K562 (cell line): ENCODE results near the gene KCNQ4. TPM values are rescaled to one million over a fixed set of nuclear protein-coding genes. Genes with fewer than 3 reads are reported as not detected.

ENCODE experiments used
- ATAC-seq: fragments of 200-7000 bp; cut with Tn5 transposase; 3 replicates; pipeline ENCODE4 v1.9.1; 2020; ENCODE audit warnings: moderate library complexity
- BruUV-seq: library from RNA; stranded (reverse); fragments of 400-500 nt; replicated peaks from 2 replicates; lab custom pipeline; 2021; lab: Mats Ljungman, UMichigan
- CTCF ChIA-PET: fragments of 300-600 bp; formaldehyde crosslinking; extraction: SDS; loops from one replicate; lab custom pipeline; 2021; ENCODE audit warnings: low intra/inter-chr PET ratio; lab: Yijun Ruan, JAX
- POLR2A ChIA-PET: fragments of 300-600, 350-650 bp; sonication (Branson Sonifier 250); formaldehyde crosslinking; extraction: SDS; loops from one replicate; lab custom pipeline; 2021; ENCODE audit warnings: antibody characterized with exemption, inconsistent platforms; lab: Yijun Ruan, JAX
- DNase-seq, 4 experiments: peaks; one replicate each; pipeline versions ENCODE4 v3.0.0 to v3.0.0-alpha.2; 2011 to 2018; ENCODE audit warnings: low spot score in 3 of 4, mixed read lengths in 3 of 4; ENCODE audit errors: extremely low read depth in 1 of 4
- FAIRE-seq: peaks from 2 replicates; lab custom pipeline; 2011; peaks lifted over from hg19 to GRCh38; lab: Jason Lieb, UNC
- H2AFZ ChIP-seq: 2 replicates; pipeline ENCODE4 v1.6.0; 2011; ENCODE audit warnings: low read depth, low read length, control low read depth, inconsistent platforms
- H3K27ac ChIP-seq: fragments of 200-600 bp; 3 replicates; pipeline ENCODE4 v1.8.0; 2011; ENCODE audit warnings: low read depth, mild to moderate bottlenecking, control low read depth, inconsistent platforms, low read length, moderate library complexity, mixed read lengths; ENCODE audit errors: extremely low read depth
- H3K27me3 ChIP-seq, 2 experiments: fragments of 300-600 bp in 1 of 2; 2 replicates in 1 of 2; 3 replicates in 1 of 2; pipeline versions ENCODE4 v1.6.0 to v1.8.0; 2011; ENCODE audit warnings: inconsistent platforms in 2 of 2, low read length in 2 of 2, mild to moderate bottlenecking in 1 of 2, mixed read lengths in 1 of 2, moderate library complexity in 1 of 2; ENCODE audit not compliant: control insufficient read depth in 2 of 2, insufficient read depth in 2 of 2
- H3K36me3 ChIP-seq: fragments of 300-600 bp; 3 replicates; pipeline ENCODE4 v1.8.0; 2011; ENCODE audit warnings: mild to moderate bottlenecking, low read length, inconsistent platforms; ENCODE audit not compliant: control insufficient read depth, insufficient read depth
- H3K4me1 ChIP-seq, 2 experiments: fragments of 200-600 bp in 1 of 2; replicated peaks in 1 of 2; 2 replicates in 1 of 2; 3 replicates in 1 of 2; pipeline versions ENCODE4 v1.5.1 to v1.8.0; 2011; ENCODE audit warnings: inconsistent platforms in 2 of 2, low read length in 2 of 2, mild to moderate bottlenecking in 1 of 2, mixed read lengths in 1 of 2, moderate library complexity in 1 of 2; ENCODE audit not compliant: control insufficient read depth in 2 of 2, insufficient read depth in 2 of 2
- H3K4me2 ChIP-seq: 2 replicates; pipeline ENCODE4 v1.6.1; 2011; ENCODE audit warnings: low read length, control low read depth, inconsistent platforms, mixed read lengths; ENCODE audit not compliant: insufficient read depth
- H3K4me3 ChIP-seq: fragments of 200-600 bp; sonication (generic), shearing (Covaris generic); 2 replicates; pipeline ENCODE4 v1.5.1; 2016; ENCODE audit warnings: control low read depth, inconsistent platforms
- H3K79me2 ChIP-seq: fragments of 200-600 bp; 3 replicates; pipeline ENCODE4 v1.8.0; 2011; ENCODE audit warnings: low read length, inconsistent platforms; ENCODE audit not compliant: control insufficient read depth, insufficient read depth
- H3K9ac ChIP-seq, 2 experiments: 2 replicates each; pipeline versions ENCODE4 v1.6.0 to v1.6.1; 2011; ENCODE audit warnings: low read depth in 2 of 2, low read length in 2 of 2, control low read depth in 1 of 2, inconsistent platforms in 1 of 2, mild to moderate bottlenecking in 1 of 2, mixed read lengths in 1 of 2; ENCODE audit not compliant: insufficient read depth in 1 of 2
- H3K9me1 ChIP-seq: one replicate; pipeline ENCODE4 v1.6.0; 2011; ENCODE audit warnings: inconsistent platforms, mild to moderate bottlenecking, low read length, moderate library complexity; ENCODE audit not compliant: control insufficient read depth, insufficient read depth
- H3K9me3 ChIP-seq: replicated peaks from 2 replicates; pipeline ENCODE4 v1.5.1; 2011; ENCODE audit warnings: low read depth, low read length, inconsistent platforms; ENCODE audit not compliant: control insufficient read depth, insufficient read depth
- H4K20me1 ChIP-seq: replicated peaks from 2 replicates; pipeline ENCODE4 v1.6.1; 2011; ENCODE audit warnings: low read length, inconsistent platforms, mixed read lengths; ENCODE audit not compliant: control insufficient read depth, insufficient read depth
- BCOR ChIP-seq: fragments of 450-650 bp; IDR thresholded peaks from 2 replicates; pipeline ENCODE4 v1.6.1; 2016
- CHD4 ChIP-seq: fragments of 200-600 bp; sonication (generic); IDR thresholded peaks from 3 replicates; pipeline ENCODE4 v1.6.1; 2012; ENCODE audit warnings: low read depth, mild to moderate bottlenecking, mixed read lengths, low read length, inconsistent platforms; ENCODE audit not compliant: insufficient read depth, insufficient replicate concordance, poor library complexity, severe bottlenecking
- KDM1A ChIP-seq, 2 experiments: fragments of 450-650 bp; IDR thresholded peaks; 2 replicates each; pipeline ENCODE4 v1.6.1; 2016; ENCODE audit warnings: mild to moderate bottlenecking in 2 of 2
- MBD1 ChIP-seq: fragments of 250-450 bp; sonication (Bioruptor Pico); IDR thresholded peaks from 2 replicates; pipeline ENCODE4 v1.8.0; 2022; ENCODE audit warnings: inconsistent platforms
- PHF20 ChIP-seq: fragments of 450-650 bp; IDR thresholded peaks from 2 replicates; pipeline ENCODE4 v1.6.1; 2018; ENCODE audit not compliant: partially characterized antibody
- RBM25 ChIP-seq: fragments of 200-400 bp; formaldehyde crosslinking; IDR thresholded peaks from 2 replicates; pipeline ENCODE4 v1.6.1; 2018; ENCODE audit warnings: low read length, low read depth, moderate library complexity; ENCODE audit not compliant: severe bottlenecking
- SMARCA5 ChIP-seq: fragments of 450-650 bp; IDR thresholded peaks from 2 replicates; pipeline ENCODE4 v1.6.1; 2016
- WGBS: fragments of 100-300 bp; shearing (Covaris generic); methylation state at CpG from one replicate; pipeline ENCODE4 v1.1.6; 2016; ENCODE audit warnings: low coverage, mixed read lengths; ENCODE audit not compliant: insufficient coverage; ENCODE audit errors: missing lambda C conversion rate; 5-methylcytosine and 5-hydroxymethylcytosine counted together
- in situ Hi-C: fragments of 300-500 bp; cut with MboI; formaldehyde crosslinking; loops from 4 replicates; pipeline ENCODE4 v1.15.0; 2018; ENCODE audit warnings: inconsistent platforms, mixed read lengths
- intact Hi-C: fragments of 100-400 bp; cut with micrococcal nuclease; formaldehyde crosslinking; loops from 2 replicates; pipeline ENCODE4 v1.14.2; 2022
- polyA plus RNA-seq, 8 experiments: library from polyadenylated mRNA; depleted of rRNA in 4 of 8; stranded (reverse) in 5 of 8; unstranded in 3 of 8; fragments of >200 nt; fragmentation: Nextera tagmentation in 2 of 8; fragmentation: Illumina TruSeq in 1 of 8; extraction: Ambion mirVana in 2 of 8; extraction: Trizol in 1 of 8; gene quantifications; 2 replicates each; pipeline versions ENCODE4 v1.2.1 to v1.2.3, GENCODE V29; 2011 to 2014; ENCODE audit warnings: inconsistent platforms in 1 of 8, missing spikeins in 1 of 8
- total RNA-seq, 7 experiments: library from RNA; depleted of rRNA in 6 of 7; stranded (reverse); fragments of >200 nt in 6 of 7; fragmentation: Illumina TruSeq in 2 of 7; extraction: Trizol in 2 of 7; gene quantifications; 2 replicates each; pipeline versions ENCODE4 v1.2.1 to v1.2.3, GENCODE V29; 2011 to 2021; ENCODE audit warnings: low replicate concordance in 1 of 7
- TF ChIP-seq, protein P1 (sequence below): fragments of 450-650 bp; IDR thresholded peaks from 2 replicates; pipeline ENCODE4 v1.6.1; 2017; ENCODE audit warnings: antibody characterized with exemption, mild to moderate bottlenecking

The KCNQ4 gene
- total and polyA plus RNA-seq, 9 of the 15 experiments (the other 6 are each of a cell fraction or from before 2014, with no cell fraction given), result 0.07 to 4.1 (median 0.79) TPM

GRCh38 chr1:40781608-40781971, 2.0 kb upstream of the KCNQ4 start:
- Histone ChIP-seq H3K36me3 (no peaks in the 10 kb centered on the region), H2AFZ (no peak overlapping the region), H3K4me2 (no peak overlapping the region), H3K27me3 (no peaks in the 10 kb centered on the region), H3K4me3 (no peak overlapping the region), H3K9me1 (no peaks in the 10 kb centered on the region), H3K27ac (no peak overlapping the region), H3K9me3 (no peaks in the 10 kb centered on the region; the same call in 1 of the 2 replicates), H4K20me1 (no peaks in the 10 kb centered on the region; the same call in 1 of the 2 replicates), H3K9ac (no peak overlapping the region; a peak in 1 of 4 replicates), H3K4me1 (peaks cover 15 to 32% of the 10 kb centered on the region in 2 experiments), H3K79me2 (peaks cover 7% of the 10 kb centered on the region; the same call in 2 of the 3 replicates)
- peak; percentile 42 for FAIRE-seq
- ChIA-PET CTCF (interaction anchor here (0.6 to 0.7 kb wide), 2 partner anchors 8 to 139 kb away, joined by 3 read pairs; no protein-coding TSS in a partner anchor), POLR2A (interaction anchor here (0.7 to 1.2 kb wide), 5 partner anchors 9 to 191 kb away, joined by 3 to 4 read pairs (median 3); no protein-coding TSS in a partner anchor)
- DNase-seq, result no peak
- no TSS peak for BruUV-seq
- intact Hi-C loops, result no loop called here
- no peak for ATAC-seq
- 77% methylated on average over 2 of the region's 2 CpGs for WGBS
- TF ChIP-seq BCOR (peak; percentile 86), CHD4 (peak; percentile 23), SMARCA5 (0 out of 2 replicates have a peak, but pooled peaks have one; percentile 26), PHF20 (no peak), RBM25 (peak; percentile 73), KDM1A (IDR thresholded peaks at IDR 0.05) (peak in 1 of 2 experiments; percentile 35; a peak in 2 of 4 replicates), MBD1 (no peak)
- TF ChIP-seq, protein P1, sequence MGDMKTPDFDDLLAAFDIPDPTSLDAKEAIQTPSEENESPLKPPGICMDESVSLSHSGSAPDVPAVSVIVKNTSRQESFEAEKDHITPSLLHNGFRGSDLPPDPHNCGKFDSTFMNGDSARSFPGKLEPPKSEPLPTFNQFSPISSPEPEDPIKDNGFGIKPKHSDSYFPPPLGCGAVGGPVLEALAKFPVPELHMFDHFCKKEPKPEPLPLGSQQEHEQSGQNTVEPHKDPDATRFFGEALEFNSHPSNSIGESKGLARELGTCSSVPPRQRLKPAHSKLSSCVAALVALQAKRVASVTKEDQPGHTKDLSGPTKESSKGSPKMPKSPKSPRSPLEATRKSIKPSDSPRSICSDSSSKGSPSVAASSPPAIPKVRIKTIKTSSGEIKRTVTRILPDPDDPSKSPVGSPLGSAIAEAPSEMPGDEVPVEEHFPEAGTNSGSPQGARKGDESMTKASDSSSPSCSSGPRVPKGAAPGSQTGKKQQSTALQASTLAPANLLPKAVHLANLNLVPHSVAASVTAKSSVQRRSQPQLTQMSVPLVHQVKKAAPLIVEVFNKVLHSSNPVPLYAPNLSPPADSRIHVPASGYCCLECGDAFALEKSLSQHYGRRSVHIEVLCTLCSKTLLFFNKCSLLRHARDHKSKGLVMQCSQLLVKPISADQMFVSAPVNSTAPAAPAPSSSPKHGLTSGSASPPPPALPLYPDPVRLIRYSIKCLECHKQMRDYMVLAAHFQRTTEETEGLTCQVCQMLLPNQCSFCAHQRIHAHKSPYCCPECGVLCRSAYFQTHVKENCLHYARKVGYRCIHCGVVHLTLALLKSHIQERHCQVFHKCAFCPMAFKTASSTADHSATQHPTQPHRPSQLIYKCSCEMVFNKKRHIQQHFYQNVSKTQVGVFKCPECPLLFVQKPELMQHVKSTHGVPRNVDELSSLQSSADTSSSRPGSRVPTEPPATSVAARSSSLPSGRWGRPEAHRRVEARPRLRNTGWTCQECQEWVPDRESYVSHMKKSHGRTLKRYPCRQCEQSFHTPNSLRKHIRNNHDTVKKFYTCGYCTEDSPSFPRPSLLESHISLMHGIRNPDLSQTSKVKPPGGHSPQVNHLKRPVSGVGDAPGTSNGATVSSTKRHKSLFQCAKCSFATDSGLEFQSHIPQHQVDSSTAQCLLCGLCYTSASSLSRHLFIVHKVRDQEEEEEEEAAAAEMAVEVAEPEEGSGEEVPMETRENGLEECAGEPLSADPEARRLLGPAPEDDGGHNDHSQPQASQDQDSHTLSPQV, result no peak
- in situ Hi-C loops, result loop anchor here (5.0 kb wide), 1 partner anchor 61 kb away; no protein-coding TSS in a partner anchor
